H1 (cell line): ENCODE data around the gene TSPAN5. TPM values are rescaled to one million over a fixed set of nuclear protein-coding genes. Genes with fewer than 3 reads are reported as not detected.

Experiments used
- RAD21 ChIP-seq, 2 experiments: IDR thresholded peaks in 1 of 2; conservative IDR thresholded peaks in 1 of 2; 2 replicates each; pipeline ENCODE4 v1.6.1; 2011; ENCODE audit warnings: low read depth in 2 of 2, low read length in 2 of 2, improper control_type of control experiment in 1 of 2, inconsistent platforms in 1 of 2, mild to moderate bottlenecking in 1 of 2, moderate library complexity in 1 of 2
- TAF1 ChIP-seq: IDR thresholded peaks from 2 replicates; pipeline ENCODE4 v1.6.1; 2011; ENCODE audit warnings: mild to moderate bottlenecking, low read depth, low read length
- polyA plus RNA-seq, 7 experiments: library from polyadenylated mRNA; depleted of rRNA in 3 of 7; stranded (reverse) in 5 of 7; unstranded in 2 of 7; fragments of >200 nt in 5 of 7; fragments of 200-250 nt in 2 of 7; gene quantifications; 1 replicate in 5 of 7; 2 replicates in 1 of 7; 4 replicates in 1 of 7; pipeline versions ENCODE4 v1.2.1 to v1.2.3, GENCODE V29; 2011 to 2013; ENCODE audit warnings: missing spikeins in 2 of 7, mixed read lengths in 2 of 7
- total RNA-seq: library from RNA; stranded (reverse); fragmentation: NEBNext Ultra II Directional; extraction: Animal tissue kit (Norgen Biotek cat#: 25700); gene quantifications from 2 replicates; pipeline ENCODE4 v1.2.1, GENCODE V29; 2021

TSPAN5 gene
- total and polyA plus RNA-seq, 2 of the 8 experiments (the other 6 are each of a cell fraction or from before 2014, with no cell fraction given), result 17.6 to 21.2 TPM

- TF ChIP-seq RAD21 (IDR thresholded peaks at IDR 0.05 in 1 of 2, conservative IDR thresholded peaks at IDR 0.05 in 1 of 2; ENCODE audit: low read depth in 2 of 2, low read length in 2 of 2), result no peak
- no peak for TF ChIP-seq TAF1
Observed at GRCh38 chr4:98619180-98619579, 39.2 kb downstream of the TSPAN5 start (continued).
